ENCODE results near the gene HOXD3.
A peak's percentile ranks its signal among the peaks of the same experiment; 100 is the strongest.

Gene HOXD3

DNA sequence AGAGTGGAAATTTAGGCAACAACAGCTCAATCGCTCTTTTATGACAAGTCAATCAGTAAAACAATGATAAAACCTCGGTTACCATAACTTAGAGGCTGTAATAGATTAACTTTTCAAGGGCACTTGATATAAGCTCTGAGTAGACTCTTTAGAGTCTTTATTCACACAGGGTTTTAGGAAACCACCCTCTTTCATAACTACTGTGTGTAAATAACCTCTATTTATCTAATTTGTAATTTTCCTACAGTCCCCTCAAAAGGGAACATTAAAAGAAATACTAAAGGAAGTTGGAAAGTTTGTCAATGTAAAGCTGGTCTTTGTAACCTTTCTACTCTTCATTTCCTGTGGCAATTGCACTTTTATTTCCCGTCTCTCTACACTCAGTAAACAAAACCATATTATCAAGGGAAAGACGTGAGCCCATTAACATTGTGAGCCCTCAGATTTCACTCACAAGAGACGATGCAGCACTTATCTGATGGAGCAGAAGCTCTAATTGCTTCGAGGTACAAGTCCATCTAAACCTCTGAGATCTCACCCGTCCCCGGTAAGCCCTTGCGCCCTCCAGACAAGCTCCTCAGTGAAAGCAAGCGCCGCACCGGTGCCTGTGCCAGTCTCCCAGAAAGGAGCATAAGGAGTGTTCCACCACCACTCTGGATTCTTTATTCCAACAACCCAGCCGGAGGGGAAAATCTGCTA is 30.2 kb downstream of the HOXD3 start:
- H3K9ac ChIP-seq (ENCODE audit: low read depth, low read length, poor library complexity, severe bottlenecking), result no peak overlapping the region
- no peak overlapping the region for H3K4me3 ChIP-seq (ENCODE audit: low read length, poor library complexity, severe bottlenecking)
- H3K4me2 ChIP-seq (ENCODE audit: low read depth, low read length, poor library complexity, severe bottlenecking), result peak overlapping the region; percentile 12
- no peak for TF ChIP-seq EZH2phosphoT487 (IDR thresholded peaks at IDR 0.05; ENCODE audit: borderline replicate concordance)
- TF ChIP-seq, protein P1, sequence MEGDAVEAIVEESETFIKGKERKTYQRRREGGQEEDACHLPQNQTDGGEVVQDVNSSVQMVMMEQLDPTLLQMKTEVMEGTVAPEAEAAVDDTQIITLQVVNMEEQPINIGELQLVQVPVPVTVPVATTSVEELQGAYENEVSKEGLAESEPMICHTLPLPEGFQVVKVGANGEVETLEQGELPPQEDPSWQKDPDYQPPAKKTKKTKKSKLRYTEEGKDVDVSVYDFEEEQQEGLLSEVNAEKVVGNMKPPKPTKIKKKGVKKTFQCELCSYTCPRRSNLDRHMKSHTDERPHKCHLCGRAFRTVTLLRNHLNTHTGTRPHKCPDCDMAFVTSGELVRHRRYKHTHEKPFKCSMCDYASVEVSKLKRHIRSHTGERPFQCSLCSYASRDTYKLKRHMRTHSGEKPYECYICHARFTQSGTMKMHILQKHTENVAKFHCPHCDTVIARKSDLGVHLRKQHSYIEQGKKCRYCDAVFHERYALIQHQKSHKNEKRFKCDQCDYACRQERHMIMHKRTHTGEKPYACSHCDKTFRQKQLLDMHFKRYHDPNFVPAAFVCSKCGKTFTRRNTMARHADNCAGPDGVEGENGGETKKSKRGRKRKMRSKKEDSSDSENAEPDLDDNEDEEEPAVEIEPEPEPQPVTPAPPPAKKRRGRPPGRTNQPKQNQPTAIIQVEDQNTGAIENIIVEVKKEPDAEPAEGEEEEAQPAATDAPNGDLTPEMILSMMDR (conservative IDR thresholded peaks at IDR 0.05; ENCODE audit: low read length), result no peak
- no peaks in the 10 kb centered on the region for H4K20me1 ChIP-seq (ENCODE audit: insufficient read depth, low read length, poor library complexity, severe bottlenecking)
- H3K36me3 ChIP-seq (ENCODE audit: insufficient read depth, low read length), result no peaks in the 10 kb centered on the region
- H3K9me2 ChIP-seq (replicated peaks; ENCODE audit: low read depth, low read length), result no peaks in the 10 kb centered on the region
- H3K27me3 ChIP-seq (ENCODE audit: insufficient read depth, low read length, poor library complexity, severe bottlenecking), result no peaks in the 10 kb centered on the region
- H3K79me2 ChIP-seq (ENCODE audit: insufficient read depth, low read length), result no peaks in the 10 kb centered on the region
- peak overlapping the region; percentile 47; the same call in 1 of the 2 replicates for H2AFZ ChIP-seq (ENCODE audit: low read length)
- H3F3A ChIP-seq (ENCODE audit: low read depth), result no peaks in the 10 kb centered on the region
- H3K4me1 ChIP-seq (ENCODE audit: insufficient read depth, low read length, poor library complexity, severe bottlenecking), result peaks cover 3% of the 10 kb centered on the region
- H3K9me3 ChIP-seq (ENCODE audit: insufficient read depth, low read depth, low read length), result no peaks in the 10 kb centered on the region

DNA sequence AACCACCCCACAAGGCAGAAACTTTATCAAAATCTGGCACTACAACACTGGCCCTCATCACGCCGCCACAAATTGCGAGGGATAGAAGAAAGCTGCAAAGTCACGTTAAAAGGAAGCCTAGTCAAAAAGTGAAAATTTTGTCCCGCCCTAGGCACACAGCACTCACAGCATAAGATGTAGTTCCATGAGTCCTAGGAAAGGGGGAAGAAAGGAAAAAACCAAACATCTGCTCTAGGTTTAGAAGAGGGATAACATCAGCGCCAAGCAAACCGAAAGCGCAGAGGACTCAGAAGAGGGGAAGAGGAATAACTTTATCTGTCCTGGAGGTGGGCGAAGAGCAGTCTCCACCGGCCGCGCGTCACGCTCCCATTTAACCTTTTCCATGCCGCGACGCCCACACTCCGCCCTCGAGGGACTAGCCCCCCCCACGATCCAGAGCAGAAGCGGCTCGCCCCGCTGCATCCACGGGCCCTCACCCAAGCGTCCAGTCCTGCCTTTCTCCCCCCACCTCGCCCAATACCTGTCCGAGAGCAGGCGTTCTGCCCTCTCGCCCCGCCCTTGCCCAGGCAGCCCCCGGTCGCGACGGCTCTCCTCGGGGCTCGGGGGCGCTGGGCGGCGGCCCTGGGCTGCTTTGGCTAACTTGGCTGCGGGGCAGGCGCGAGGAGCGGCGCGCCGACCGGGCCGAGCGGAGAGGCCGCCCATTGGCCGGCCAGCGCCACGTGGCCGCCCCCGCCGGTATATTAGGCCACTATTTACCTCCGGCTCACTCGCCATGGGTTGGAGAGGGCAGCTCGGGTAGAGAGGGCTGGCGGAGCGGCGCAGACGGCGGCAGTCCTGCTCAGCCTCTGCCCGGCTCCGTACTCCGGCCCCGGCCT is 31.0 kb downstream of the HOXD3 start, which contains the start of gene HOXD1:
HOXD1 (plus strand) TSS at position 770 of the 875 bp plus-strand sequence. CDS start 134 bp downstream, outside the sequence.
- no peaks in the 10 kb centered on the region for H3K27me3 ChIP-seq (ENCODE audit: insufficient read depth, low read length, poor library complexity, severe bottlenecking)
- no peak within 1 kb of the TSS for H3K9ac ChIP-seq (ENCODE audit: low read depth, low read length, poor library complexity, severe bottlenecking)
- peak within 1 kb of the TSS; percentile 47; the same call in 1 of the 2 replicates for H2AFZ ChIP-seq (ENCODE audit: low read length)

More for the DNA sequence above, 31.0 kb downstream of the HOXD3 start, which contains the start of gene HOXD1:
- Histone ChIP-seq H3K4me2 (ENCODE audit: low read depth, low read length, poor library complexity, severe bottlenecking) (peak within 1 kb of the TSS; percentile 12), H3K36me3 (ENCODE audit: insufficient read depth, low read length) (no peaks in the 10 kb centered on the region), H3K79me2 (ENCODE audit: insufficient read depth, low read length) (no peaks in the 10 kb centered on the region), H4K20me1 (ENCODE audit: insufficient read depth, low read length, poor library complexity, severe bottlenecking) (no peaks in the 10 kb centered on the region), H3K9me2 (replicated peaks; ENCODE audit: low read depth, low read length) (no peaks in the 10 kb centered on the region), H3F3A (ENCODE audit: low read depth) (no peaks in the 10 kb centered on the region), H3K4me3 (ENCODE audit: low read length, poor library complexity, severe bottlenecking) (no peak within 1 kb of the TSS), H3K4me1 (ENCODE audit: insufficient read depth, low read length, poor library complexity, severe bottlenecking) (peaks cover 3% of the 10 kb centered on the region), H3K9me3 (ENCODE audit: insufficient read depth, low read depth, low read length) (no peaks in the 10 kb centered on the region)
- TF ChIP-seq, protein P1 (conservative IDR thresholded peaks at IDR 0.05; ENCODE audit: low read length), result no peak
- no peak for TF ChIP-seq EZH2phosphoT487 (IDR thresholded peaks at IDR 0.05; ENCODE audit: borderline replicate concordance)
